ENCODE measurements around the gene NPSR1.

DNA sequence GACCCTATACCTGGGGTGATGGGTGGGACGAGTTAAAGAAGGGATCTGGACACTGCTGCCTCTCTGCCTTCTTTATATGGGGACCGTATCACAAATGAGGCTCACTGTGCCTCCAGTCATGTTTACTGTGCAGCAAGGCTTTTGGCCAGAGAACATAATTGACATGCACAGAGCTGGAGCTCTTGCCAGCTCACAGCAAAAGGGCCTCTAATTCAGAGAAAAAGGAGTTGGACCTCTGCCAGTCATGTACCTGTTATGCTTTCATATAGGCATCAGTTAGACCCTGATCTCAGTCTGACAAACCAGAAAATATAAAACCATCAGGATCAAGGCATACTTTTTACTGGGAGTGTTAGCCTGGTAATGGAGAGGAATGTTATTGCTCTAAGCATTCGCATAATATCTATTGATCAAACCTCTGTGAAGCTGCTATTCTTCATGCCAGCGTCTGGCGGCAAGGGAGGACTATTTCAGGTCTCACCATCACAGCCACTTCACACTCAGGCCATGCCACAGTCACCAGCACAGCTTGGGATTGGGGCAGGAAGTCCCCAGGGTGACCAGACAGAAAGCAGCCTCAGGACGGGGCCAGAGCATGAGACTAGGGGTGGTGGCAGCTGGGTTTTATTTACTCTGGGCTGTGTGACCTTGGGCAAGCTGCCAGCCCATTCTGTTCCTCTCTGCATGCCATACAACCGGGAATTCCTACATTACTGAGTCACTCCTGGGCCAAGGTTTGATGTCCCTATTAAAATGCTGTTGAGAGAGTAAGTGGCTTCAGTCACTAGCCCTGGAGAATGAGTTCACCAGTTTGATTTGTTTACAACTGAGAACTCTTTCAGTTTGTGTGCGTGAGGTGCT, 90.1 kb downstream of the NPSR1 start:
- no peak for TF ChIP-seq EZH2phosphoT487 (IDR thresholded peaks at IDR 0.05; ENCODE audit: low read depth, severe bottlenecking, unreplicated experiment)
- TF ChIP-seq, protein P1, sequence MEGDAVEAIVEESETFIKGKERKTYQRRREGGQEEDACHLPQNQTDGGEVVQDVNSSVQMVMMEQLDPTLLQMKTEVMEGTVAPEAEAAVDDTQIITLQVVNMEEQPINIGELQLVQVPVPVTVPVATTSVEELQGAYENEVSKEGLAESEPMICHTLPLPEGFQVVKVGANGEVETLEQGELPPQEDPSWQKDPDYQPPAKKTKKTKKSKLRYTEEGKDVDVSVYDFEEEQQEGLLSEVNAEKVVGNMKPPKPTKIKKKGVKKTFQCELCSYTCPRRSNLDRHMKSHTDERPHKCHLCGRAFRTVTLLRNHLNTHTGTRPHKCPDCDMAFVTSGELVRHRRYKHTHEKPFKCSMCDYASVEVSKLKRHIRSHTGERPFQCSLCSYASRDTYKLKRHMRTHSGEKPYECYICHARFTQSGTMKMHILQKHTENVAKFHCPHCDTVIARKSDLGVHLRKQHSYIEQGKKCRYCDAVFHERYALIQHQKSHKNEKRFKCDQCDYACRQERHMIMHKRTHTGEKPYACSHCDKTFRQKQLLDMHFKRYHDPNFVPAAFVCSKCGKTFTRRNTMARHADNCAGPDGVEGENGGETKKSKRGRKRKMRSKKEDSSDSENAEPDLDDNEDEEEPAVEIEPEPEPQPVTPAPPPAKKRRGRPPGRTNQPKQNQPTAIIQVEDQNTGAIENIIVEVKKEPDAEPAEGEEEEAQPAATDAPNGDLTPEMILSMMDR (IDR thresholded peaks at IDR 0.05; ENCODE audit: poor library complexity) = no peak

Data from hepatocyte (in vitro differentiated cells).